Measurements from ENCODE around the gene PUM2. TPM values are rescaled to one million over a fixed set of nuclear protein-coding genes. Genes with fewer than 3 reads are reported as not detected.
A peak's percentile ranks its signal among the peaks of the same experiment; 100 is the strongest.

Gene PUM2
- total RNA-seq, 2 donors from 2014 or later, result 114 to 126 TPM

DNA sequence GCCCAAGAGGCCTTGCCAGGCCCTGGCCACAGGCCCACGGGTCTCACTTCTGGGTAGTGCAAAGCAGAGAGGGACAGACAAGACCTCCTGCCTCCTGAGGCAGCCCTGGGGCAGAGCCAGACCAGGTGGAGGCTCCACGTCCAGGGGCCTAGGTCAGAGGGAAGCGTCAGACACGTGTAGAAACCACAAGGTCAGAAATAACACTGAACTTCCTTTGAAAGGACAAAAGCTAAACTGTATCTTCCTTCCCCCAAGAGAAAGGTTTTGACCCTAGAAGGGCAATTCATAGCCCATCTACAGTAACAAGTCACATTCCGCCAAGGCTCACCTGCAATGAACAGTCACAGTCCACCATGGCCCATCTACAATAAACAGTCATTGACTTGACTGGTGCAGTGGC is 143.6 kb downstream of the PUM2 start:
- Histone ChIP-seq H3K9me3 (ENCODE audit: control insufficient read depth, low read length) (no peaks in the 10 kb centered on the region), H3K9ac (ENCODE audit: extremely low read depth, low read length, poor library complexity, severe bottlenecking) (no peak overlapping the region), H3K36me3 (ENCODE audit: control insufficient read depth, insufficient read depth, low read length) (peaks cover 4% of the 10 kb centered on the region), H3K27me3 (ENCODE audit: control insufficient read depth, insufficient read depth, low read length, poor library complexity, severe bottlenecking) (no peaks in the 10 kb centered on the region), H3K27ac (ENCODE audit: low read depth, low read length) (no peak overlapping the region), H3K4me1 (ENCODE audit: control insufficient read depth, insufficient read depth, low read length) (peaks cover 25% of the 10 kb centered on the region), H3K4me3 (ENCODE audit: low read length) (no peak overlapping the region)
- H3K4me1 Mint-ChIP-seq, result peaks cover 38% of the 10 kb centered on the region
- no peak for DNase-seq
- peaks cover 1% of the 10 kb centered on the region for H3K27me3 Mint-ChIP-seq (ENCODE audit: insufficient read depth)
- peaks cover 1% of the 10 kb centered on the region for H3K9me3 Mint-ChIP-seq
- WGBS, 2 experiments (ENCODE audit: insufficient coverage in 1 of 2, insufficient read length in 1 of 2), result 94 to 100% methylated on average over 4 to 5 of the region's 5 CpGs
- TF ChIP-seq, protein P1, sequence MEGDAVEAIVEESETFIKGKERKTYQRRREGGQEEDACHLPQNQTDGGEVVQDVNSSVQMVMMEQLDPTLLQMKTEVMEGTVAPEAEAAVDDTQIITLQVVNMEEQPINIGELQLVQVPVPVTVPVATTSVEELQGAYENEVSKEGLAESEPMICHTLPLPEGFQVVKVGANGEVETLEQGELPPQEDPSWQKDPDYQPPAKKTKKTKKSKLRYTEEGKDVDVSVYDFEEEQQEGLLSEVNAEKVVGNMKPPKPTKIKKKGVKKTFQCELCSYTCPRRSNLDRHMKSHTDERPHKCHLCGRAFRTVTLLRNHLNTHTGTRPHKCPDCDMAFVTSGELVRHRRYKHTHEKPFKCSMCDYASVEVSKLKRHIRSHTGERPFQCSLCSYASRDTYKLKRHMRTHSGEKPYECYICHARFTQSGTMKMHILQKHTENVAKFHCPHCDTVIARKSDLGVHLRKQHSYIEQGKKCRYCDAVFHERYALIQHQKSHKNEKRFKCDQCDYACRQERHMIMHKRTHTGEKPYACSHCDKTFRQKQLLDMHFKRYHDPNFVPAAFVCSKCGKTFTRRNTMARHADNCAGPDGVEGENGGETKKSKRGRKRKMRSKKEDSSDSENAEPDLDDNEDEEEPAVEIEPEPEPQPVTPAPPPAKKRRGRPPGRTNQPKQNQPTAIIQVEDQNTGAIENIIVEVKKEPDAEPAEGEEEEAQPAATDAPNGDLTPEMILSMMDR (conservative IDR thresholded peaks at IDR 0.05), result no peak
- peaks cover 16% of the 10 kb centered on the region for H3K36me3 Mint-ChIP-seq (ENCODE audit: low read depth)
- no peak overlapping the region for H3K27ac Mint-ChIP-seq
- no peak overlapping the region for H3K4me3 Mint-ChIP-seq

GRCh38 chr2:20205915-20206524 is 144.6 kb downstream of the PUM2 start:
- TF ChIP-seq, protein P1 (conservative IDR thresholded peaks at IDR 0.05), result no peak
- Mint-ChIP-seq H3K9me3 (peaks cover 3% of the 10 kb centered on the region), H3K4me1 (peaks cover 35% of the 10 kb centered on the region), H3K4me3 (no peak overlapping the region), H3K27me3 (ENCODE audit: insufficient read depth) (peaks cover 1% of the 10 kb centered on the region), H3K36me3 (ENCODE audit: low read depth) (peaks cover 25% of the 10 kb centered on the region), H3K27ac (no peak overlapping the region)
- H3K9ac ChIP-seq (ENCODE audit: extremely low read depth, low read length, poor library complexity, severe bottlenecking), result no peak overlapping the region
- no peak overlapping the region for H3K27ac ChIP-seq (ENCODE audit: low read depth, low read length)
- H3K36me3 ChIP-seq (ENCODE audit: control insufficient read depth, insufficient read depth, low read length), result peaks cover 5% of the 10 kb centered on the region
- 90 to 92% methylated on average over 5 to 10 of the region's 10 CpGs for WGBS, 2 experiments (ENCODE audit: insufficient coverage in 1 of 2, insufficient read length in 1 of 2)
- no peaks in the 10 kb centered on the region for H3K9me3 ChIP-seq (ENCODE audit: control insufficient read depth, low read length)
- DNase-seq, result peak; percentile 38
- no peak overlapping the region for H3K4me3 ChIP-seq (ENCODE audit: low read length)
- H3K4me1 ChIP-seq (ENCODE audit: control insufficient read depth, insufficient read depth, low read length), result peaks cover 14% of the 10 kb centered on the region
- no peaks in the 10 kb centered on the region for H3K27me3 ChIP-seq (ENCODE audit: control insufficient read depth, insufficient read depth, low read length, poor library complexity, severe bottlenecking)

DNA sequence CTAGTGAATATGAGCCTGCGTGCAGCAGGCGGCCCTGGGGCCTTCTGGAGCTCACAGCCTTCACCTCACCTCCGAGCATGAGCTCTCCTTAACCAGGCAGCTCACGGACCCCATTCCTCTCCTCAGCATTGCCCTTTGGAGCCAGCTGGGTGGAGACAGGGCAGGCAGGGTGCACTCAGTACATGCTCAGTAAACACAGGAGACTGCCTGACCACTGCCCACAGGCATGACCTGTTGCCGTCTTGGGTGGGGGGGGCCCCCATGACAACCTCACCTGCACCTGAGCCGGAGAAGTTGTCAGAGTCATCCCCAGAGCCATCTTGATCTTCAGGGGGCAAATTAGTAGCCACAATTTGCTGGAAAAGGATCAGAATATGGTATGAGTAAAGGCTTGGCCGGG is 145.6 kb downstream of the PUM2 start:
- Mint-ChIP-seq H3K4me1 (peaks cover 27% of the 10 kb centered on the region), H3K36me3 (ENCODE audit: low read depth) (peaks cover 27% of the 10 kb centered on the region), H3K27ac (no peak overlapping the region), H3K4me3 (no peak overlapping the region), H3K27me3 (ENCODE audit: insufficient read depth) (peaks cover 1% of the 10 kb centered on the region), H3K9me3 (peaks cover 3% of the 10 kb centered on the region)
- no peak overlapping the region for H3K4me3 ChIP-seq (ENCODE audit: low read length)
- H3K36me3 ChIP-seq (ENCODE audit: control insufficient read depth, insufficient read depth, low read length), result peaks cover 5% of the 10 kb centered on the region
- no peak for DNase-seq
- TF ChIP-seq, protein P1 (conservative IDR thresholded peaks at IDR 0.05), result no peak
- H3K9me3 ChIP-seq (ENCODE audit: control insufficient read depth, low read length), result no peaks in the 10 kb centered on the region
- no peaks in the 10 kb centered on the region for H3K27me3 ChIP-seq (ENCODE audit: control insufficient read depth, insufficient read depth, low read length, poor library complexity, severe bottlenecking)
- no peak overlapping the region for H3K9ac ChIP-seq (ENCODE audit: extremely low read depth, low read length, poor library complexity, severe bottlenecking)
- 67 to 79% methylated on average over 4 to 7 of the region's 7 CpGs for WGBS, 2 experiments (ENCODE audit: insufficient coverage in 1 of 2, insufficient read length in 1 of 2)
- H3K27ac ChIP-seq (ENCODE audit: low read depth, low read length), result no peak overlapping the region
- H3K4me1 ChIP-seq (ENCODE audit: control insufficient read depth, insufficient read depth, low read length), result peaks cover 14% of the 10 kb centered on the region

Data from endodermal cell (in vitro differentiated cells).